Naive B cell (primary cell): Measurements from ENCODE around the gene GGCT. TPM values are rescaled to one million over a fixed set of nuclear protein-coding genes. Genes with fewer than 3 reads are reported as not detected.

Source experiments
- ATAC-seq, 2 donors: fragments of 150-1000 bp; cut with Tn5 transposase; 2 replicates each; pipeline ENCODE4 v1.10.0; 2021; ENCODE audit warnings: low read depth in 2 of 2, mild to moderate bottlenecking in 2 of 2, moderate library complexity in 2 of 2
- DNase-seq: peaks from one replicate; pipeline ENCODE4 v3.0.0; 2022
- H3K27ac Mint-ChIP-seq, 6 donors: one replicate each; pipeline ENCODE4 v1.8.0; 2020 to 2022; ENCODE audit warnings: mild to moderate bottlenecking in 6 of 6, mixed read lengths in 6 of 6, moderate library complexity in 5 of 6, inconsistent platforms in 2 of 6
- H3K27me3 Mint-ChIP-seq, 3 donors: one replicate each; pipeline ENCODE4 v1.8.0; 2021 to 2022; ENCODE audit warnings: mixed read lengths in 3 of 3, mild to moderate bottlenecking in 1 of 3
- H3K36me3 Mint-ChIP-seq, 2 donors: one replicate each; pipeline ENCODE4 v1.8.0; 2020 to 2022; ENCODE audit warnings: mixed read lengths in 2 of 2, inconsistent platforms in 1 of 2, mild to moderate bottlenecking in 1 of 2
- H3K4me1 Mint-ChIP-seq, 3 donors: one replicate each; pipeline ENCODE4 v1.8.0; 2020 to 2022; ENCODE audit warnings: mixed read lengths in 3 of 3, inconsistent platforms in 1 of 3, mild to moderate bottlenecking in 1 of 3, moderate library complexity in 1 of 3
- H3K4me3 Mint-ChIP-seq, 8 donors: one replicate each; pipeline ENCODE4 v1.8.0; 2020 to 2022; ENCODE audit warnings: mild to moderate bottlenecking in 8 of 8, mixed read lengths in 8 of 8, moderate library complexity in 8 of 8, inconsistent platforms in 2 of 8
- H3K9me3 Mint-ChIP-seq, 7 donors: one replicate each; pipeline ENCODE4 v1.8.0; 2020 to 2022; ENCODE audit warnings: mixed read lengths in 7 of 7, mild to moderate bottlenecking in 5 of 7, inconsistent platforms in 2 of 7, moderate library complexity in 1 of 7
- polyA plus RNA-seq, 6 donors: library from polyadenylated mRNA; unstranded; fragments of 300-500 nt; fragmentation: Illumina TruSeq; gene quantifications; one replicate each; pipeline ENCODE4 v1.2.3, GENCODE V29; 2021; ENCODE audit warnings: low read depth in 6 of 6

Gene GGCT
- polyA plus RNA-seq, 6 donors from 2014 or later, result 12.1 to 36.0 (median 28.8) TPM

DNA sequence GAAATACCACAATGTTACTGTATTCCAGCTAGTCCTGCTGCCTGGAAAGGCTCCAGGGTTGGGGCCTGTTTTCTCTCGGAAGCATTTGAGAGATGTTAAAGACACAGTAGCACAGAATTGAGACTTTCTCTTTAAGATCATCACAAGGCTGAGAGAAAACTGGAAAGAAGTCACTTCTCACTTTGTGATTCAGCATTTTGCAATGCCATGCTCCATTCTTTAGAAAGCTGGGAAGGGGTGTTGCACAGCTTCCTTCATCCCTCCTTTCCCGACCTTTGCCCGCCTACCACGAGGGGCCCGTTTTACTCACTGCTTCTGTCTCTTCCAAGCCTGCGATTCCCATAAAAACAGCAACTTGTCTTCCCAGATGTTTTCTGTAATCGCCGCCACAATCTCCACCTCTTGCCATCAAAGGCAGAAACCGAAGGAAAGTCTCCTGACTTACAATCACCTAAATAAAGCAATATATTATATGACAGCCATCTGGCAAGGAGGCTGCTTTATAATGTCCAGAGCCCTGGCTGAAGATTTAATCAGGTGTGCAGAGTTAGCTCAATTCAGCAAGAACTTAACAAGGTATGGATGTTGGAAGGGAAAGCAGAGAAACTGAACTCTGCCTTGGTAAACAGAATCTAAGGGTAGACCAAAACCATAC, 44.9 kb downstream of the GGCT start:
- peak overlapping the region in 2 of 6 donors; percentile 27 to 67 for H3K27ac Mint-ChIP-seq
- no peaks in the 10 kb centered on the region for H3K9me3 Mint-ChIP-seq
- H3K27me3 Mint-ChIP-seq, result no peaks in the 10 kb centered on the region
- H3K36me3 Mint-ChIP-seq, result peaks cover 0 to 11% of the 10 kb centered on the region in 2 donors
- peaks cover 27 to 37% (median 30%) of the 10 kb centered on the region in 3 donors for H3K4me1 Mint-ChIP-seq
- ATAC-seq (no peak), DNase-seq (no peak)
- no peak overlapping the region for H3K4me3 Mint-ChIP-seq

DNA sequence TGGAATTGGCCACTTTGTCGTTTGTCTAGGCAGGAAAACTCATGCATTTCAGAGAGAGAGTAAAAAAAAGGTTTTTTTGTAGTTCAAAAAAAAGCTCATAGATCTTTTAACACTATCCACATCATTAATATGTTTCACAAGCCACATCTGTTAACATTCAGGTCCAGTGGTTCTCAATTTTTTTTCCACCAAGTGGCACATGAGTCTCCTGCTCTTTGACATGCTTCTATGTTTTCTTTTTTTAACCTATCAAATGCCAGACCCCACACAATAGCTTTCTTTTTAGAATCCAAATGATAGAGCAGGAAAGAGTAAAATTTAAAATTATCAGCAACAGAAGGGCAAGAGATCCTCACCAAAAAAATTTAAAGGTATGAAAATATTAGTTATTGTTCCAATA, 46.3 kb downstream of the GGCT start:
- Mint-ChIP-seq H3K27ac (peak overlapping the region in 1 of 6 donors; percentile 69), H3K36me3 (peaks cover 0 to 11% of the 10 kb centered on the region in 2 donors), H3K9me3 (no peaks in the 10 kb centered on the region), H3K4me1 (peaks cover 14 to 23% (median 20%) of the 10 kb centered on the region in 3 donors), H3K27me3 (no peaks in the 10 kb centered on the region), H3K4me3 (no peak overlapping the region)
- DNase-seq (no peak), ATAC-seq (no peak)

DNA sequence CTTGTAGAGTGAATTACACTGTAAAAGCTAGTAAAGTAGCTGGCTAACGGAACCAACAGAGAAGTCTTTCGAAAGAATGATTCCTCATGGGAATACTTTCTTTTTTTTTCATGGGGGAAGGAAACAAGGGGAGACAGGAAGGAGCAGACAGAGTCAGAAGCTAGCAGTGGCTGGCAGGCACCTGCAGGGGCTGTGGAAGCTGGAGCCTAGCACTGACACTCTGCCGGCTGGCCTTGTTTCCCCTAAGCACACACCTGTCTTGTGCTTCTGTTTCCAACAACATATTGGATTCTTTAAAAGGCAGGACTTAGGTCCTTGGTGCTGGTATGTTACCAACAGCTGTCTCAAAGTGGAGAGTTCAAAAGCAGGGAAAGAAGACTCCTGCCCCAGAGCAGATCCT, 50.7 kb downstream of the GGCT start:
- H3K4me3 Mint-ChIP-seq, result no peak overlapping the region
- no peaks in the 10 kb centered on the region for H3K9me3 Mint-ChIP-seq
- ATAC-seq, result no peak
- no peaks in the 10 kb centered on the region for H3K27me3 Mint-ChIP-seq
- no peak for DNase-seq
- peaks cover 0 to 6% (median 0%) of the 10 kb centered on the region in 3 donors for H3K4me1 Mint-ChIP-seq
- peaks cover 0 to 4% of the 10 kb centered on the region in 2 donors for H3K36me3 Mint-ChIP-seq
- no peak overlapping the region for H3K27ac Mint-ChIP-seq

DNA sequence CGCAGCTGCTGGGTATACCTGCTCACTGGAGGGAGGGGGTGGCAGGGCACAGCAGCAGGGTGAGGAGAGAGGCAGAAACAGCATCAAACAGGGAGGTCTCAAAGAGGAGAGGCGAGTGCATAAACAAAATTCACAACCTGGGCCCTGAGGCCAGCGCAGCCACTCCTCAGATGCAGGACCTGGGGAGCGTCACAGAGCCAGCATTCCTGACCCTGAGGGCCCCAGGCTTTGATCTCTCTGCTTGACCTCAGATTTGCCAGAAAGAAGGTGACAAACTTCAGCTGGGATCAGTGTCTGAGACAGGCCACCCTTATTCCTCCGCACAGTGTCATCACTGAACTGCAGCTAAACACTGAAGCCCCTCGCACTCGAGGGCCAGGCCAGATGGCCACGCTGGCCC, 51.6 kb downstream of the GGCT start:
- Mint-ChIP-seq H3K4me3 (no peak overlapping the region), H3K4me1 (peaks cover 0 to 6% (median 0%) of the 10 kb centered on the region in 3 donors), H3K36me3 (peaks cover 0 to 4% of the 10 kb centered on the region in 2 donors), H3K9me3 (no peaks in the 10 kb centered on the region), H3K27ac (no peak overlapping the region), H3K27me3 (no peaks in the 10 kb centered on the region)
- ATAC-seq (no peak), DNase-seq (no peak)

DNA sequence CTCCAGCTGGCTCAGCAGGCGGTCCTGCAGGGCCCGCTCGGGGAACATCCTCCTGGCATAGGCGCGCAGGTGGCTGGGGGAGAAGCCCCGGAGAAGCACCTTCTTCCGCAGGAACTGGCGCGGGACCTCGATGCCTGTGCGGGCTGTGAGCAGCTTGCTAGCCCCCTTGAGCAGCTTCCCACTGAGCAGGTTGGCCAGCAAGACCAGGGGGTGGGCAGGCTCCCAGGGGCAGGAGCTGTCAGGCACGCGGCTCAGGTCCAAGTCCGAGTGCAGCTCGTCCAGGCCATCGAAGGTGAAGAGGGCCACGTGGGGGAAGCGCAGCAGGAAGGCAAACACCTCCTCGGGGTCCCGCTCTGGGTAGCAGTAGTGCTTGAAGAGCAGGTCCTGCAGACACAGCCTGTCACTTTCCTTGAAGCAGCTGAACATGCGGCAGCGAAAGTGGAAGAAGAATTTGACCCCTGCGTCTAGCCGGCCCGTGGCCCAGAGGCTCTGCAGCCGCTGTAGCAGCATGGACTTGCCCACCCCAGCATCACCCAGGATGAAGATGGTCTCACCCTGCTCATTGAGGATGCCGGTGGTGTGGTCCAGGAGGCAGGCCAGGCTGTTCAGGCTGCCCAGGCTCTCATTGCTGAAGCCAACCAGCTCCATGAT, 52.2 kb downstream of the GGCT start:
- Mint-ChIP-seq H3K4me1 (peaks cover 0 to 6% (median 0%) of the 10 kb centered on the region in 3 donors), H3K4me3 (no peak overlapping the region), H3K36me3 (peaks cover 0 to 4% of the 10 kb centered on the region in 2 donors), H3K9me3 (no peaks in the 10 kb centered on the region), H3K27me3 (no peaks in the 10 kb centered on the region), H3K27ac (no peak overlapping the region)
- DNase-seq, result no peak
- no peak for ATAC-seq

DNA sequence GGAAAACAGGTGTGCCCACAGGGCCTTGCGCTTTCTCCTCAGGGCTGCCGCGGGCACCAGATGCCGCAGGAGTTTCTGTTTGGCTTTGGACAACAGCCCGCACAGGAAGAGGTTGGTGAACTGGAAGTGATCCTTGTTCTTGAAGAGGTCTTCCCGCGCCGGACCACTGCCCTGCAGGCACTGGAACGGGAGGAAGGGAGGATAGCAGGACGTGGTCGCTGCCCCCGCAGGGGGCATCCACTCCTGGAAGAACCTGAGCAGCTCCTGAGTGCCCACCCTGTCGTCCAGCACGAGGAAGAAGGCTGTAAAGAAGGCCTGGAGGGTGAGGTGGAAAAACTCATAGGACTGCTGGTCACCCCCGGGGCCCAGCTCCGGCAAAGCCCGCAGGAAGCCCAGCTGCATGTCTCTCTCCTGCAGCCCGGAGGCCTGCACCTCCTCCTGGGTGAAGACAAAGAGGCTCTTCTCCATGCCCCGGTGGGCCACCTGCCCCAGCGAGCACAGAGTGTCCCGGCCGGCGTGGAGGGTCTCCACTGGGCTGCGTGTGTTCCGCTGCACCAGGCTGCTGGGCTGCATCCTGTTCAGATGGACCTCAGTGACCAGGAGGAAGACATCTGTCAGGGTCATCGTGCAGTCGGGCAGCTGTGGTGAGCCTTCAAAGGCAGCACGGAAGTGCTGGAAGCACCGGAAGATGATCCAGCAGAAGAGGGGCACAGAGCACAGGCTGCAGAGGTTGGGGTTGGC, 52.9 kb downstream of the GGCT start:
- H3K27ac Mint-ChIP-seq, result peak overlapping the region in 1 of 6 donors; percentile 30
- H3K36me3 Mint-ChIP-seq, result peaks cover 0 to 4% of the 10 kb centered on the region in 2 donors
- H3K4me3 Mint-ChIP-seq, result no peak overlapping the region
- no peaks in the 10 kb centered on the region for H3K9me3 Mint-ChIP-seq
- peaks cover 0 to 7% (median 0%) of the 10 kb centered on the region in 3 donors for H3K4me1 Mint-ChIP-seq
- ATAC-seq (no peak), DNase-seq (no peak)
- H3K27me3 Mint-ChIP-seq, result no peaks in the 10 kb centered on the region

DNA sequence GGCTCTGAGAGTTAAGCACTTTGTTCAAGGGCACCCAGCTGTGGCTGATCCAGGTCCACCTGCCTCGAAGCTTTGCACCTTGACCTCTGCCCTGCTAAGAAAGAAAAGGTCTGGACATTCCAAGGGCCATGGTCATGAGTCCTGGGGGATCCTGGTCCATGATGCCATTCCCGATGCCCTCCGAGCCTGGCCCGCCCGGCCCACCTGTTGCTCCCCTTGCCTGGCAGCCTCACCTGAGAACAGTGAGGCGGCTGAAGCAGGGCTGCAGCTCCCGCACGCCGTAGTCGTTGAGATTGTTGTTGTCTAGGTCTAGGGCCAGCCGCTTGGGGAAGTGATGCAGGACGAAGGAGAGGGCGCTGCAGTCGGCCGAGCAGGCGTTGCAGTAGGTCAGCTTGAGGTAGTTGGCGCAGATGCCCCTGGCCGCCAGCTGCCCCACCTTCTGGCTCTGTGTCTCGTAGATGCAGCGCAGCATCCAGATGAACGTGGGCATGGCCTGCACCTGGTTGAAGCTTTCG, 53.6 kb downstream of the GGCT start:
- no peaks in the 10 kb centered on the region for H3K27me3 Mint-ChIP-seq
- H3K27ac Mint-ChIP-seq, result no peak overlapping the region
- DNase-seq (no peak), ATAC-seq (no peak)
- peaks cover 2 to 13% (median 3%) of the 10 kb centered on the region in 3 donors for H3K4me1 Mint-ChIP-seq
- H3K4me3 Mint-ChIP-seq, result no peak overlapping the region
- H3K9me3 Mint-ChIP-seq, result no peaks in the 10 kb centered on the region
- H3K36me3 Mint-ChIP-seq, result peaks cover 0 to 4% of the 10 kb centered on the region in 2 donors

DNA sequence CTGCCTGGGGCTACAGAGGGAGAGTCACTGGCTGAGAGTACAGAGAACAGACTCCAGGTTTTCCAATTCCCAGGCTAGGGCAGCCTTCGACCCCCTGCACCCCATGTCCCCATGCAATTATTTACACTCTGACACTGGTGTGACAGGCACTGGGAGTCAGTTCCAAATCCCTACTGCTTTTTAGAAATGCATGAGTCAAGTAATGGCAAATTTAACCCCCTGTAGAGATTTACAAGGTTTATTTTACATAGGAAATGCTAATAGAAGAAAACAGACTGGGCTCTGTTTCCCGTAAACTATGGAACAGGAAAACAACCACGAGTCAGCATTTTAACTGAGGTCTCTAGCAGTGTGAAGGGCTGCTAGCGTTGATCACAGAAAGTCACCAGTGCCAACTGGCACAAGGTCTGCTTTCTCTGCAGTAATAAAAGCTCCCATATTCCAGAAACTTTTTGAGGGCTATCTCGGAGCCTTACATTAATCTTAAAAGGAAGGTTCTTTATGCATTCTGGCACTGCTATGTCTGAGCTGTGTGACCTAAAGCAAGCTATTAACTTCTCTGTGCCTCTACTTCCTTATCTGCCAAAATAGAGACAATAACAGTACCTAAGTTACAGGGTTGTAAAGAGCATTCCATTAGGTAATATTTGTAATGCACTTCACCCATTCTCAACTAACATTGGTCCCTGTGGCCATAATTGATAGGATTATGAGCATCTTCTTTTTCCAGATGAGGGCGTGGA, 54.2 kb downstream of the GGCT start:
- Mint-ChIP-seq H3K36me3 (peaks cover 0 to 4% of the 10 kb centered on the region in 2 donors), H3K9me3 (no peaks in the 10 kb centered on the region), H3K4me3 (no peak overlapping the region), H3K27me3 (no peaks in the 10 kb centered on the region), H3K4me1 (peaks cover 5 to 20% (median 9%) of the 10 kb centered on the region in 3 donors), H3K27ac (peak overlapping the region in 2 of 6 donors; percentile 20 to 36)
- no peak for DNase-seq
- no peak for ATAC-seq

DNA sequence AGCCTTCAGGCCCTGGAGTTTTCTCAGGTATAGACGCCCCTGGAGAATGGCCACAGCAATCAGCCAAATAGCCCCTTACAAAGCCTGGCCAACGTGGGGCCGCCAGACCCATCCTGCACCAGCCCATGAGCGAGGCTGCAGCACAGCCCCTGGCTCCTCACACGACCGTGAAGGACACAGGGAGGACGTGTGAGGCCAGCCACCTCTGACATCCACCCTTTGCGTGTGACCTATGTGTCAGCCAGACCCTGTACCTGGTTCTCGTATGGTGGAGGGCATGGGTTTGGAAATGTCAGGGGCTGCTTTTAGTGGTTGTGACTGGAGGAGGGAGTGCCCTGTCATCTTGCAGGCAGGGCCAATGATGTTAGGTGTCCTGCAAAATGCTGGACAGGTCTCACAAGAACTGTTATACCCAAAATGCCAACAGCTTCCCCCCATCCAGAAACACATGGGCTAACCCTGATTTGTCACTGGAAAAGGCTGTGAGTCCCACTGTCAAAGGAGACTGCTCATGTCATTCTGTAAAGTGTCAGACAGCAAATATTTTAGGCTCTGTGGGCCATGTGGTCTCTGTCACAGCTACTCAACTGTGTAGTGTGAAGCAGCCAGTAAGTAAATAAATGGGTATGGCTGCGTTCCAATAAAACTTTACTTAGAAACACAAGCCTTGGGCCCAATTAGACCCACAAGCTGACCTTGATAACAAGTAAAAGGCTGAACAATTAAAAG, 56.0 kb downstream of the GGCT start:
- DNase-seq, result no peak
- Mint-ChIP-seq H3K27ac (no peak overlapping the region), H3K9me3 (no peaks in the 10 kb centered on the region), H3K27me3 (no peaks in the 10 kb centered on the region), H3K4me1 (peaks cover 5 to 18% (median 10%) of the 10 kb centered on the region in 3 donors), H3K4me3 (no peak overlapping the region), H3K36me3 (peaks cover 0 to 4% of the 10 kb centered on the region in 2 donors)
- ATAC-seq, result no peak

DNA sequence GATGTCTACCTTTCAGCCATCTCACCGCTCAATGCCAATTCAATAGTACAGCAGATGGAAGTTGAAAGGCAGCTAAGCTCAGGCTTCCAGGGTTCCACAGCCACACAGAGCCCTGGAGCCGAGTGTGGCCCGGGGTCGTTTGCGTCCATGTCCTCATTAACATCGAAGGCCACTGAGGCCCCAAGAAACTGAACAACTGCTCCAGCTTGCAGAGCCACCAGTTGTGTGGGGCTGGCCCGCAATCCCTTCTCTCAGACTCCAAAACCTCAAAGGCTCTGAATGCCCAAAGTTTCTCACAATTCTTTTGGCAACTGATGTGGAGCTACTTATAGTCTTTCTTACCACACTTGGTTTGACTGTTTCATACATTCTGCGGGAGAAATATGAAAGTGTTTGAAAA, 57.2 kb downstream of the GGCT start:
- ATAC-seq, result no peak
- Mint-ChIP-seq H3K27me3 (no peaks in the 10 kb centered on the region), H3K4me3 (no peak overlapping the region), H3K36me3 (peaks cover 0 to 4% of the 10 kb centered on the region in 2 donors), H3K27ac (peak overlapping the region in 2 of 6 donors; percentile 38 to 80), H3K9me3 (no peaks in the 10 kb centered on the region), H3K4me1 (peaks cover 5 to 15% (median 10%) of the 10 kb centered on the region in 3 donors)
- DNase-seq, result no peak
